Measurements from ENCODE around the gene SEMA5B. TPM values are rescaled to one million over a fixed set of nuclear protein-coding genes. Genes with fewer than 3 reads are reported as not detected.

Gene SEMA5B
- total and polyA plus RNA-seq, 2 of the 4 experiments (the other 2 are of a cell fraction) = not detected

- H3K4me3 ChIP-seq (ENCODE audit: insufficient read depth, low read depth, low read length) = no peak overlapping the region
- H3K36me3 ChIP-seq (ENCODE audit: control insufficient read depth, insufficient read depth, low read length) = no peaks in the 10 kb centered on the region
- ATAC-seq (ENCODE audit: low read depth) = no peak
- H4K20me1 ChIP-seq (ENCODE audit: insufficient read depth, low read length) = no peaks in the 10 kb centered on the region
- H3K18ac ChIP-seq (ENCODE audit: low read depth, low read length) = no peak overlapping the region
- no peak overlapping the region for H4K8ac ChIP-seq (ENCODE audit: low read depth in 2 of 2, low read length in 2 of 2)
- no peak overlapping the region for H3K56ac ChIP-seq (ENCODE audit: extremely low read depth, insufficient read depth, low read length)
- no peak overlapping the region for H2AFZ ChIP-seq (replicated peaks; ENCODE audit: low read length, poor library complexity)
- TF ChIP-seq, protein P1, sequence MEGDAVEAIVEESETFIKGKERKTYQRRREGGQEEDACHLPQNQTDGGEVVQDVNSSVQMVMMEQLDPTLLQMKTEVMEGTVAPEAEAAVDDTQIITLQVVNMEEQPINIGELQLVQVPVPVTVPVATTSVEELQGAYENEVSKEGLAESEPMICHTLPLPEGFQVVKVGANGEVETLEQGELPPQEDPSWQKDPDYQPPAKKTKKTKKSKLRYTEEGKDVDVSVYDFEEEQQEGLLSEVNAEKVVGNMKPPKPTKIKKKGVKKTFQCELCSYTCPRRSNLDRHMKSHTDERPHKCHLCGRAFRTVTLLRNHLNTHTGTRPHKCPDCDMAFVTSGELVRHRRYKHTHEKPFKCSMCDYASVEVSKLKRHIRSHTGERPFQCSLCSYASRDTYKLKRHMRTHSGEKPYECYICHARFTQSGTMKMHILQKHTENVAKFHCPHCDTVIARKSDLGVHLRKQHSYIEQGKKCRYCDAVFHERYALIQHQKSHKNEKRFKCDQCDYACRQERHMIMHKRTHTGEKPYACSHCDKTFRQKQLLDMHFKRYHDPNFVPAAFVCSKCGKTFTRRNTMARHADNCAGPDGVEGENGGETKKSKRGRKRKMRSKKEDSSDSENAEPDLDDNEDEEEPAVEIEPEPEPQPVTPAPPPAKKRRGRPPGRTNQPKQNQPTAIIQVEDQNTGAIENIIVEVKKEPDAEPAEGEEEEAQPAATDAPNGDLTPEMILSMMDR (conservative IDR thresholded peaks at IDR 0.05; ENCODE audit: low read depth, low read length) = no peak
- TF ChIP-seq RCOR1 (IDR thresholded peaks at IDR 0.05; ENCODE audit: insufficient replicate concordance, low read length) (no peak), MXI1 (IDR thresholded peaks at IDR 0.05; ENCODE audit: borderline replicate concordance, low read depth, low read length) (no peak), MAZ (IDR thresholded peaks at IDR 0.05; ENCODE audit: borderline replicate concordance, low read depth, low read length) (no peak), SMC3 (IDR thresholded peaks at IDR 0.05; ENCODE audit: low read depth, low read length) (no peak), CHD1 (IDR thresholded peaks at IDR 0.05; ENCODE audit: low read depth, low read length) (no peak), CEBPB (IDR thresholded peaks at IDR 0.05; ENCODE audit: low read depth, low read length) (no peak), RFX5 (IDR thresholded peaks at IDR 0.05; ENCODE audit: low read depth, low read length) (no peak), BHLHE40 (IDR thresholded peaks at IDR 0.05; ENCODE audit: low read depth, low read length) (no peak), ELK1 (IDR thresholded peaks at IDR 0.05; ENCODE audit: borderline replicate concordance, low read depth, low read length) (no peak), POLR2A (IDR thresholded peaks at IDR 0.05; ENCODE audit: low read depth, low read length) (no peak), NFE2L2 (IDR thresholded peaks at IDR 0.05; ENCODE audit: low read depth, low read length) (no peak), FOS (IDR thresholded peaks at IDR 0.05; ENCODE audit: low read depth, low read length) (no peak), USF2 (IDR thresholded peaks at IDR 0.05; ENCODE audit: low read depth, low read length) (no peak), MAFK (IDR thresholded peaks at IDR 0.05; ENCODE audit: low read depth, low read length) (no peak), RAD21 (IDR thresholded peaks at IDR 0.05; ENCODE audit: low read length) (no peak)
- no peak overlapping the region for H4K5ac ChIP-seq (ENCODE audit: low read depth, low read length)
- H2BK20ac ChIP-seq (ENCODE audit: low read depth, low read length) = no peak overlapping the region
- no peak overlapping the region for H3K23ac ChIP-seq (ENCODE audit: low read depth, low read length)
- H2AK5ac ChIP-seq (ENCODE audit: low read depth, low read length) = no peak overlapping the region
- no peak overlapping the region for H3K4ac ChIP-seq (ENCODE audit: low read depth, low read length)
- WGBS, 2 experiments (ENCODE audit: extremely low coverage in 2 of 2, insufficient read length in 1 of 2) = no CpG with 5 or more reads among the region's 3 CpGs
- H3K9me1 ChIP-seq (ENCODE audit: insufficient read depth, low read length) = no peaks in the 10 kb centered on the region
- in situ Hi-C loops (cut with MboI; ENCODE audit: low sequenced_read_pairs) = no loop called here
- intact Hi-C loops (cut with micrococcal nuclease) = no loop called here
- H4K91ac ChIP-seq (ENCODE audit: insufficient read depth, low read depth, low read length) = no peak overlapping the region
- peaks cover 86% of the 10 kb centered on the region for H3K27me3 ChIP-seq (ENCODE audit: control insufficient read depth, insufficient read depth, low read length)
- no peaks in the 10 kb centered on the region for H3K79me1 ChIP-seq (ENCODE audit: low read depth in 1 of 2, low read length in 2 of 2)
- dilution Hi-C loops (cut with HindIII; ENCODE audit: low sequenced_read_pairs, unreplicated experiment) = no loop called here
- no TSS peak for BruUV-seq (replicated peaks)
- POLR2A ChIA-PET (ENCODE audit: unreplicated experiment) = no interaction called here
- no peak for DNase-seq
- no peak overlapping the region for H2AK9ac ChIP-seq (replicated peaks; ENCODE audit: low read depth, low read length, poor library complexity)
- no peak overlapping the region for H3K27ac ChIP-seq (ENCODE audit: insufficient read depth, low read length)
- H3K4me2 ChIP-seq (ENCODE audit: low read depth, low read length) = no peak overlapping the region
- H3K9me3 ChIP-seq (ENCODE audit: control insufficient read depth, insufficient read depth, low read length) = no peaks in the 10 kb centered on the region
- H3K4me1 ChIP-seq (ENCODE audit: control insufficient read depth, insufficient read depth, low read length) = no peaks in the 10 kb centered on the region
- CTCF ChIA-PET = interaction anchor here (1.2 kb wide), 1 partner anchor 9 kb away, joined by 4 read pairs; no protein-coding TSS in a partner anchor
- no peak overlapping the region for H2BK5ac ChIP-seq (ENCODE audit: low read depth, low read length, poor library complexity, severe bottlenecking)
- H3K14ac ChIP-seq (replicated peaks; ENCODE audit: low read depth, low read length) = no peak overlapping the region
- no peak overlapping the region for H3K9ac ChIP-seq (ENCODE audit: low read depth, low read length)
- no peak overlapping the region for H2BK120ac ChIP-seq (ENCODE audit: low read depth, low read length)
- H2BK15ac ChIP-seq (ENCODE audit: low read depth, low read length) = no peak overlapping the region
Measured at GRCh38 chr3:123019161-123019560, 8.4 kb downstream of the SEMA5B start.

Data from IMR-90 (cell line).